K562 (cell line): Measurements from ENCODE around the gene PLG. TPM values are rescaled to one million over a fixed set of nuclear protein-coding genes. Genes with fewer than 3 reads are reported as not detected.

Source experiments
- ATAC-seq: fragments of 200-7000 bp; cut with Tn5 transposase; 3 replicates; pipeline ENCODE4 v1.9.1; 2020; ENCODE audit warnings: moderate library complexity
- BruUV-seq: library from RNA; stranded (reverse); fragments of 400-500 nt; replicated peaks from 2 replicates; lab custom pipeline; 2021; lab: Mats Ljungman, UMichigan
- CTCF ChIA-PET: fragments of 300-600 bp; formaldehyde crosslinking; extraction: SDS; loops from one replicate; lab custom pipeline; 2021; ENCODE audit warnings: low intra/inter-chr PET ratio; lab: Yijun Ruan, JAX
- POLR2A ChIA-PET: fragments of 300-600, 350-650 bp; sonication (Branson Sonifier 250); formaldehyde crosslinking; extraction: SDS; loops from one replicate; lab custom pipeline; 2021; ENCODE audit warnings: antibody characterized with exemption, inconsistent platforms; lab: Yijun Ruan, JAX
- DNase-seq, 4 experiments: peaks; one replicate each; pipeline versions ENCODE4 v3.0.0 to v3.0.0-alpha.2; 2011 to 2018; ENCODE audit warnings: low spot score in 3 of 4, mixed read lengths in 3 of 4; ENCODE audit errors: extremely low read depth in 1 of 4
- FAIRE-seq: peaks from 2 replicates; lab custom pipeline; 2011; peaks lifted over from hg19 to GRCh38; lab: Jason Lieb, UNC
- H2AFZ ChIP-seq: 2 replicates; pipeline ENCODE4 v1.6.0; 2011; ENCODE audit warnings: low read depth, low read length, control low read depth, inconsistent platforms
- H3K27ac ChIP-seq: fragments of 200-600 bp; 3 replicates; pipeline ENCODE4 v1.8.0; 2011; ENCODE audit warnings: low read depth, mild to moderate bottlenecking, control low read depth, inconsistent platforms, low read length, moderate library complexity, mixed read lengths; ENCODE audit errors: extremely low read depth
- H3K27me3 ChIP-seq, 2 experiments: fragments of 300-600 bp in 1 of 2; 2 replicates in 1 of 2; 3 replicates in 1 of 2; pipeline versions ENCODE4 v1.6.0 to v1.8.0; 2011; ENCODE audit warnings: inconsistent platforms in 2 of 2, low read length in 2 of 2, mild to moderate bottlenecking in 1 of 2, mixed read lengths in 1 of 2, moderate library complexity in 1 of 2; ENCODE audit not compliant: control insufficient read depth in 2 of 2, insufficient read depth in 2 of 2
- H3K36me3 ChIP-seq: fragments of 300-600 bp; 3 replicates; pipeline ENCODE4 v1.8.0; 2011; ENCODE audit warnings: mild to moderate bottlenecking, low read length, inconsistent platforms; ENCODE audit not compliant: control insufficient read depth, insufficient read depth
- H3K4me1 ChIP-seq, 2 experiments: fragments of 200-600 bp in 1 of 2; replicated peaks in 1 of 2; 2 replicates in 1 of 2; 3 replicates in 1 of 2; pipeline versions ENCODE4 v1.5.1 to v1.8.0; 2011; ENCODE audit warnings: inconsistent platforms in 2 of 2, low read length in 2 of 2, mild to moderate bottlenecking in 1 of 2, mixed read lengths in 1 of 2, moderate library complexity in 1 of 2; ENCODE audit not compliant: control insufficient read depth in 2 of 2, insufficient read depth in 2 of 2
- H3K4me2 ChIP-seq: 2 replicates; pipeline ENCODE4 v1.6.1; 2011; ENCODE audit warnings: low read length, control low read depth, inconsistent platforms, mixed read lengths; ENCODE audit not compliant: insufficient read depth
- H3K4me3 ChIP-seq: fragments of 200-600 bp; sonication (generic), shearing (Covaris generic); 2 replicates; pipeline ENCODE4 v1.5.1; 2016; ENCODE audit warnings: control low read depth, inconsistent platforms
- H3K79me2 ChIP-seq: fragments of 200-600 bp; 3 replicates; pipeline ENCODE4 v1.8.0; 2011; ENCODE audit warnings: low read length, inconsistent platforms; ENCODE audit not compliant: control insufficient read depth, insufficient read depth
- H3K9ac ChIP-seq, 2 experiments: 2 replicates each; pipeline versions ENCODE4 v1.6.0 to v1.6.1; 2011; ENCODE audit warnings: low read depth in 2 of 2, low read length in 2 of 2, control low read depth in 1 of 2, inconsistent platforms in 1 of 2, mild to moderate bottlenecking in 1 of 2, mixed read lengths in 1 of 2; ENCODE audit not compliant: insufficient read depth in 1 of 2
- H3K9me1 ChIP-seq: one replicate; pipeline ENCODE4 v1.6.0; 2011; ENCODE audit warnings: inconsistent platforms, mild to moderate bottlenecking, low read length, moderate library complexity; ENCODE audit not compliant: control insufficient read depth, insufficient read depth
- H3K9me3 ChIP-seq: replicated peaks from 2 replicates; pipeline ENCODE4 v1.5.1; 2011; ENCODE audit warnings: low read depth, low read length, inconsistent platforms; ENCODE audit not compliant: control insufficient read depth, insufficient read depth
- H4K20me1 ChIP-seq: replicated peaks from 2 replicates; pipeline ENCODE4 v1.6.1; 2011; ENCODE audit warnings: low read length, inconsistent platforms, mixed read lengths; ENCODE audit not compliant: control insufficient read depth, insufficient read depth
- COPS2 ChIP-seq: fragments of 450-650 bp; conservative IDR thresholded peaks from 2 replicates; pipeline ENCODE4 v1.6.1; 2016; ENCODE audit warnings: mild to moderate bottlenecking, moderate library complexity
- CTCF ChIP-seq, 3 experiments: IDR thresholded peaks in 2 of 3; conservative IDR thresholded peaks in 1 of 3; 2 replicates each; pipeline ENCODE4 v1.5.1; 2011 to 2012; ENCODE audit warnings: low read length in 3 of 3, mild to moderate bottlenecking in 3 of 3, control low read depth in 2 of 3, improper control_type of control experiment in 1 of 3, inconsistent platforms in 1 of 3, low read depth in 1 of 3, mixed read lengths in 1 of 3, moderate library complexity in 1 of 3; ENCODE audit not compliant: insufficient read depth in 2 of 3
- IRF1 ChIP-seq: sonication (generic); formaldehyde crosslinking; IDR thresholded peaks from 2 replicates; pipeline ENCODE4 v1.8.0; 2022; ENCODE audit warnings: missing genetic modification reagents, mild to moderate bottlenecking, borderline replicate concordance
- SIN3A ChIP-seq, 2 experiments: fragments of 150-350 bp in 1 of 2; IDR thresholded peaks; 2 replicates each; pipeline ENCODE4 v1.6.1; 2011 to 2016; ENCODE audit warnings: borderline replicate concordance in 2 of 2, low read depth in 2 of 2, low read length in 2 of 2, mild to moderate bottlenecking in 2 of 2, moderate library complexity in 2 of 2; ENCODE audit not compliant: control insufficient read depth in 1 of 2
- WGBS: fragments of 100-300 bp; shearing (Covaris generic); methylation state at CpG from one replicate; pipeline ENCODE4 v1.1.6; 2016; ENCODE audit warnings: low coverage, mixed read lengths; ENCODE audit not compliant: insufficient coverage; ENCODE audit errors: missing lambda C conversion rate; 5-methylcytosine and 5-hydroxymethylcytosine counted together
- in situ Hi-C: fragments of 300-500 bp; cut with MboI; formaldehyde crosslinking; loops from 4 replicates; pipeline ENCODE4 v1.15.0; 2018; ENCODE audit warnings: inconsistent platforms, mixed read lengths
- intact Hi-C: fragments of 100-400 bp; cut with micrococcal nuclease; formaldehyde crosslinking; loops from 2 replicates; pipeline ENCODE4 v1.14.2; 2022
- polyA plus RNA-seq, 8 experiments: library from polyadenylated mRNA; depleted of rRNA in 4 of 8; stranded (reverse) in 5 of 8; unstranded in 3 of 8; fragments of >200 nt; fragmentation: Nextera tagmentation in 2 of 8; fragmentation: Illumina TruSeq in 1 of 8; extraction: Ambion mirVana in 2 of 8; extraction: Trizol in 1 of 8; gene quantifications; 2 replicates each; pipeline versions ENCODE4 v1.2.1 to v1.2.3, GENCODE V29; 2011 to 2014; ENCODE audit warnings: inconsistent platforms in 1 of 8, missing spikeins in 1 of 8
- total RNA-seq, 7 experiments: library from RNA; depleted of rRNA in 6 of 7; stranded (reverse); fragments of >200 nt in 6 of 7; fragmentation: Illumina TruSeq in 2 of 7; extraction: Trizol in 2 of 7; gene quantifications; 2 replicates each; pipeline versions ENCODE4 v1.2.1 to v1.2.3, GENCODE V29; 2011 to 2021; ENCODE audit warnings: low replicate concordance in 1 of 7
- TF ChIP-seq, protein P1 (sequence below), 2 experiments: fragments of 450-650 bp; IDR thresholded peaks; 2 replicates each; pipeline ENCODE4 v1.6.1; 2016

Gene PLG
- total and polyA plus RNA-seq, 9 of the 15 experiments (the other 6 are each of a cell fraction or from before 2014, with no cell fraction given), result 0.64 TPM; not detected in 8

GRCh38 chr6:160764847-160765246 is 62.8 kb downstream of the PLG start (continued):
- TF ChIP-seq, protein P1, sequence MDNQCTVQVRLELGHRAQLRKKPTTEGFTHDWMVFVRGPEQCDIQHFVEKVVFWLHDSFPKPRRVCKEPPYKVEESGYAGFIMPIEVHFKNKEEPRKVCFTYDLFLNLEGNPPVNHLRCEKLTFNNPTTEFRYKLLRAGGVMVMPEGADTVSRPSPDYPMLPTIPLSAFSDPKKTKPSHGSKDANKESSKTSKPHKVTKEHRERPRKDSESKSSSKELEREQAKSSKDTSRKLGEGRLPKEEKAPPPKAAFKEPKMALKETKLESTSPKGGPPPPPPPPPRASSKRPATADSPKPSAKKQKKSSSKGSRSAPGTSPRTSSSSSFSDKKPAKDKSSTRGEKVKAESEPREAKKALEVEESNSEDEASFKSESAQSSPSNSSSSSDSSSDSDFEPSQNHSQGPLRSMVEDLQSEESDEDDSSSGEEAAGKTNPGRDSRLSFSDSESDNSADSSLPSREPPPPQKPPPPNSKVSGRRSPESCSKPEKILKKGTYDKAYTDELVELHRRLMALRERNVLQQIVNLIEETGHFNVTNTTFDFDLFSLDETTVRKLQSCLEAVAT (IDR thresholded peaks at IDR 0.05), result peak; percentile 23 to 59; a peak in 1 of 4 replicates

DNA sequence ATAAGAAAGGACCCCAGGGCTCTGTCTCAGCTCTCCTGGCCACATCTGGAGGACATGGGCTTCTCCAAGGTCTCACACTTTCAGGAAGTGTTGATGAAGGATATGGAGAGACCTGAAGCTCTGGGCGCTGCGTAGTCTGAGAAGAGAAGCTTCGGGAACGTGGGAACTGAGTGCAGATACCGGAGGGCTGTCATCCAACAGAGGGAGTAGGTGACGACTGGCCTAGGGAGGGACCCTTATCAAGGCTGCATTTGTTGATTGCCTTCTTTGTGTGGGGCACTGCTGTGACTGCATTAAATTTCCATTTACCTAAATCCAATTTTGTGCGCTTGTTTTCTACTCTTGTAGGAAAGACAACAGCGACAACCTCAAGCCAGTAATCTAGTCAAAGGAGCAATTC is 63.4 kb downstream of the PLG start:
- Histone ChIP-seq H2AFZ (peak overlapping the region; percentile 42; the same call in 1 of the 2 replicates), H3K27me3 (no peaks in the 10 kb centered on the region), H4K20me1 (no peaks in the 10 kb centered on the region), H3K27ac (no peak overlapping the region), H3K79me2 (no peaks in the 10 kb centered on the region), H3K4me3 (no peak overlapping the region), H3K36me3 (no peaks in the 10 kb centered on the region), H3K9me1 (no peaks in the 10 kb centered on the region), H3K9me3 (peaks cover 9% of the 10 kb centered on the region), H3K4me2 (no peak overlapping the region), H3K9ac (no peak overlapping the region), H3K4me1 (peaks cover 0 to 9% of the 10 kb centered on the region in 2 experiments; a peak in 2 of 5 replicates)
- POLR2A ChIA-PET, result no interaction called here
- in situ Hi-C loops (no loop called here), intact Hi-C loops (no loop called here)
- TF ChIP-seq SIN3A (IDR thresholded peaks at IDR 0.05; ENCODE audit: borderline replicate concordance in 2 of 2, control insufficient read depth in 1 of 2, low read depth in 2 of 2, low read length in 2 of 2), result no peak
- no peak for TF ChIP-seq COPS2
- TF ChIP-seq CTCF (IDR thresholded peaks at IDR 0.05 in 2 of 3, conservative IDR thresholded peaks at IDR 0.05 in 1 of 3; ENCODE audit: insufficient read depth in 2 of 3, low read depth in 1 of 3, low read length in 3 of 3), result peak in 1 of 3 experiments; percentile 2; a peak in 1 of 6 replicates
- TF ChIP-seq IRF1 (CRISPR knock-in tag), result no peak
- ATAC-seq, result peak; percentile 68
- no peak for DNase-seq
- 40% methylated on average over 8 of the region's 8 CpGs for WGBS
- BruUV-seq, result no TSS peak
- no peak for FAIRE-seq
- CTCF ChIA-PET, result no interaction called here
